ENCODE results near the gene SUSD4. TPM values are rescaled to one million over a fixed set of nuclear protein-coding genes. Genes with fewer than 3 reads are reported as not detected.
"Not testable (repeated sequence)": the region's sequence is repeated elsewhere in the genome, so short reads cannot be mapped to it uniquely, and the experiment has no call there.

Gene SUSD4, protein sequence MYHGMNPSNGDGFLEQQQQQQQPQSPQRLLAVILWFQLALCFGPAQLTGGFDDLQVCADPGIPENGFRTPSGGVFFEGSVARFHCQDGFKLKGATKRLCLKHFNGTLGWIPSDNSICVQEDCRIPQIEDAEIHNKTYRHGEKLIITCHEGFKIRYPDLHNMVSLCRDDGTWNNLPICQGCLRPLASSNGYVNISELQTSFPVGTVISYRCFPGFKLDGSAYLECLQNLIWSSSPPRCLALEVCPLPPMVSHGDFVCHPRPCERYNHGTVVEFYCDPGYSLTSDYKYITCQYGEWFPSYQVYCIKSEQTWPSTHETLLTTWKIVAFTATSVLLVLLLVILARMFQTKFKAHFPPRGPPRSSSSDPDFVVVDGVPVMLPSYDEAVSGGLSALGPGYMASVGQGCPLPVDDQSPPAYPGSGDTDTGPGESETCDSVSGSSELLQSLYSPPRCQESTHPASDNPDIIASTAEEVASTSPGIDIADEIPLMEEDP
- 0.05 and 0.17 TPM in 2 replicates for total RNA-seq

DNA sequence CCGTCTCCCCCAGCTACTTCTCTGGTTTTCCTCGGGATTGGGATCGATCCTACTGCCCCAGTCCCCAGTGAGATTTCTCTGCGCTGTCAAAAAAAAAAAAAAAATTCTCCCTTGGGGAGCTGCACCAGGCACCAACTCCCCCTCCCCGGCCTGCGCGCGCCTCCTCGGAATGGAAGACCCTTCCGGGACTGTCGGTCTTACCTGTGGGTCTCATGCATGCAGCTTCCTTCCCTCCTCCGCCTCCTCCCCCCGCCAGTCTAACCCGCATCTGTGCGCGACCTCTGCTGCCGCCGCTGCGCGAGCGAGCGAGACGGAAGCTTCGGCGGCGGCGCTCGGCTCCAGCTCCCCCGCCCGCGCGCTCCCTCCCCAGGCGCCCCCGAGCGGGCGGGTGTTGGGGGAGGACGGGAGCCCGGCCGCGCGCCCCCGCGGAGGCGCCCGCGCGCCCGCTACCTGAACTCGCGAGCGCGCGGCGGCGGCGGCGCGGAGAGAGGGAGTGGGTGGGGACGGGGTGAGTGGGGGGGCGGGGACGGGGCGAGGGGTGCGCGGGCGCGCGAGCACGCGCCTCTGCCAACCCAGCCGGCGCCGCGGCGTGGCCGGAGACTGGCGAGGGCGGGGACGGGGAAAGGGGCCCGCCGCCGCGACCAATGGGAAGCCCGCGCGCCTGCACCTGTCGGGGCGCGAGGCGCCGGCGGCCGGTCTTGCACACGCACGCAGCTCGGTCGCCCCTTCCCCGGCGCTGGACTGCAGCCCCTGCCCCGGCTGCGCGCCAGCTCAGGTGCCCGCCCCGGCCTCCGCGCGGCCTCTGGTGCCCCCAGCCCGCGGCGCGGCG is at the start of gene SUSD4:
Gene SUSD4 (minus strand): TSS at position 321 of the 829 bp plus-strand sequence. CDS start 751 bp downstream, outside the sequence.
- peak; percentile 15 for DNase-seq

DNA sequence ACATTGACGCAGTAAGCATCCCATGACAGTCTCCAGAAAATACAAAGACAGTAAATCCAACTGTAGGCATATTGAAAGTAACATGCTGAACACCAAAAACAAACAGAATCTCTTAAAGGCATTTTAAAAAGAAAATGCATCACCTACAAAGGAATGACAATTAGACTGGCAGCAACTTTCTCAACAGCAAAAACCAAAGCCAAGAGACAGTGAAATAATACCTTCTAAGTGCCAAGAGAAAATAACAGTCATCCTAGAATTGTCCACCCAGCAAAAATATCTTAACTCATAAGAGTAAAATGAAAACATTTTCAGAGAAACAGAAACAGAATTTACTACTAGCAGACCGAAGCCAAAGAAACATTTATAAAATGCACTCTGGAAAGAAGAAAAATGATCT is 49.2 kb upstream of the SUSD4 start:
- DNase-seq = no peak

DNA sequence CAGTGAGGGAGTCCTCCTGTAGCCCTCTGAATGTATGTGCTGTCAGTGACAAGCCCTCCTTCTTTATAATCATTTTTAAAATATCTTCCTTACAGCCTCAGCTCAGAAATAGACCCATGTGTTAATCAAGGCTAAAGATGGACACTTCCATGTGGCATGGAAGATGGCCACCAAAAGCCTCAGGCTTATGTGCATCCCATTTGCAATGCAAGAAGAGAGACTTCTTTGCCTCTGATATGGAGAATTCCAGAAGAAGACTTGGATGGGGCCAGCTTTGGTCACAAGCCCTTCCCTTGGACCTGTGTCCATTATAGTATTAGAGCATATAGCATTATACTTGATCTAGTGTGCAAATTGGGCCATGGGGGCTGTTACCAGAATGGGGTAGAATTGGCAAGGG is 47.7 kb upstream of the SUSD4 start:
- no peak for DNase-seq

DNA sequence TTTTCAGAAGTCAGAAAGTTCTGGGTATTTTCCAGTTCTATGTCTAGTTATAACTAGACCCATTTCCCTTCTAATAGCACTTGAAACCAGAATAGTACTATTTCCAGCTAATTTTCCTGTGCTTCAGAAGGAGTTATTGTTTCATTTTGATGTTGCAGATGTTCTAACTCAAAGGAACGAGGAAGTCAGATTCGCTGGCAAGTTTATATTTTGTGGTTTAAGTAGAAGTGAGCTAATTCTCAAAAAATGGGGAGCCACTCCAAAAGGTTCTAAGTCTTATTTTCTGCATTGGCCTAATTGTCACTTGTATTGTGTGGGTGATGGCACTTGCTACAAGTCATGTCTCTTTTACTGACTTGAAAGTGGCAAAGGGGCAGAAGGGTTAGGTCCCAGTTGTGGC is 47.3 kb upstream of the SUSD4 start:
- no peak for DNase-seq

DNA sequence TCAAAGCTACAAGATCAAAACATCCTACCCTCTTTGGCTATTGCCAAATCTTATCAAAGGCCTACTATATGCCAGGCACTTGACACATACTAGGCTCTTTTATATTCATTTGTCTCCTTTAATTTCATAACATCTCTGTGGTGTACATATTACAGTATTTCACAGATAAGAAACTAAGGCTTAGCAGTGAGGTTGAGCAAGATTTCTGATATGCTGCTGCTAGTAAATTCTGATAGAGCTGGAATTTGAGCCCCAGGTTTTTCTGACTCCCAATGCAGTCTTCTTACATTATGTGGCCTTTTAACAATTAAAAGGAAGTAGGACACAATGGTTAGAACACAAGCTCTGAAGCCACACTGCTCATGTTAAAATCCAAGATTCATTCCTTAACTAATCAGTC is 46.1 kb upstream of the SUSD4 start:
- DNase-seq = no peak

DNA sequence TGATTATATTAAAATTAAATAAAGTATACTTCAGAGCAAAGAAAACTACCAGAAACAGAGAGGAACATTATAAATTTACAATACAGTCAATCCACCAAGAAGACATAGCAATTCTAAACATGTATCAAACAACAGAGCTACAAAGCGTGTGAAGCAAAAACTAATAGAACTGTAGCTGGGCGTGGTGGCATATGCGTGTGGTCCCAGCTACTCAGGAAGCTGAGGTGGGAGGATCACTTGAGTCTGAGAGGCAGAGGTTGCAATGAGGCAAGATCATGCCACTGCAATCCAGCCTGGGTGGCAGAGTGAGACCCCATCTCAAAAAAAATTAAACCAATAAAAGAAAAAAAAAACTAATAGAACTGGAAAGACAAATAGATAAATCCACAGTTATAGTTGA is 41.5 kb upstream of the SUSD4 start:
- DNase-seq = no peak

DNA sequence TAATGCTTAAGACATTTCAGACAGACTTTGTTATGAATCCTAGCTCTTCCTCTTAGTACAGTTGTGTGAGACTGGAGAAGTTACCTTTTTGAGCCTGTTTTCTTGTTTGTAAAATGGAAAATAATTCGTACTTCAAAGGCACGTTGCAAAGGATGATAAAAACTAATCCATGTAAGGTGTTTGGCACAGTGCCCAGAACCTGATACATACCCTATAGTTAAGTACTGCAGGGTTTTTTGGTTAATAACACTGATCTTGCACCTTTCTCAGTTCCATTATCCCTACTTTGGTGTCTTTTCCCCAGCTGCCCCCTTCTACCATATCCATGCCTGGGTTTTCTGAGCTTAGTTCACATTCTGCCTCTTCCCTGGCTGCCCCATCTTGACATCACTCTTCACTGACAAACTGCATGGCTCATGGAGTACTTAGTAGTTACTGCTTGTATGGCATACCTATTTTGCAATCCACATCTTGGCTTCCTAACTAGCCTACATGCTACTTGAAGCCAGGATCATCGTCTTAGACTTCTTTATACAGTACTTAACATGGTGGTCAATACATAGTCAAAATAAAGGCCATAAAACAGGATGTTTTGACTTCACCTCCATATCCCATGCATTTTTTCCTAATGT is 39.3 kb upstream of the SUSD4 start:
- peak; percentile 8 for DNase-seq

DNA sequence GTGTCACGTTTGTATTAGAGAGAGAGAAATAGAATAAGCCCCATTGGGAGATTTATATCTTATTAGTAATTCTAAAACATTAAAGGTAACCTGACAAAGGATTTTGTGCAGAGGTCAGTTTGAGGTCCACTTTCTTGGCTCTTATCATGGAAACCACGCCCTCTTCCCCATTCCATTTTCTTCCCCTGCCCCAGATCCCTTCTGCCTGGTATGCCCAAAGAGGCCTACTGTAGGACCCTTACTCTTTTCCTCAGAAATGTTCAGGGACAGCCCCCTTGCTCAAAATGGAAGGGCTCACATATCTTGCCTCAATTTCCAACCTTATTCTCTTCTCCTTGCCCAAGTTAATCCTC is 38.8 kb upstream of the SUSD4 start:
- no peak for DNase-seq

DNA sequence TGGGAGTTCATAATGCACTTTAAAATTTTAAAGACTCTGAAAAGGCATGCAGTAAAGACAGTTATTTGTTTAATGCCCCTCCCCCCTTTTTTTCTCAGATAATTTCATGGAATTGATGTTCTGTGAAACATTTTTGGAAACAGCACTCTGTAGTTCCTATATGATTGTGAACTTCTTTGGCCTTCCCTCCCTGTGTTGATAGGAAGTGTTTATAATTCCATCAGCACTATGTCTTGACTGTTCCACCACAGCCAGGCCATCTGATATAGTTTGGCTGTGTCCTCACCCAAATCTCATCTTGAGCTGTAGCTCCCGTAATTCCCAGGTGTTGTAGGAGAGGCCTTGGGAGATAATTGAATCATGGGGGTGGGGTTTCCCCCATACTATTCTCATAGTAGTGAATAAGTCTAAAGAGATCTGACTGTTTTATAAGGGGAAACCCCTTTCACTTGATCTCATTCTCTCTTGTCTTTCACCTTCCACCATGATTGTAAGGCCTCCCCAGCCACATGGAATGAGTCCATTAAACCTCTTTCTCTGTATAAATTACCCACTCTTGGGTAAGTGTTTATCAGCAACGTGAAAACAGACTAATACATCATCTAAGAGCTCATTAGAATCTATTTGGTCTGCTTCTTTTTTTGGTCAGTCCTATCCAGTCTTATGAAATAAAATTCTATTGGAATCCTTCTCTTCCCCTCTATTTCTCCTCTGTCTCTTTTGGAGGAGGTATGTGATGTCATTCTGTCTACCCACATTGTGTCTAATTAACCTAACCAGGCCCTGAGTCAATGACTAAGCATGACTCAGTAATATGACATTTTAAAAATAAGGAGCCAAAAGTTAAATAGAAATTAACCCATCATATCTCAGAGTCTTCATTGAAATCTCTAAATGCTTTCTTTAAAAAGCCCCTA is 38.2 kb upstream of the SUSD4 start:
- peak; percentile 11 for DNase-seq

DNA sequence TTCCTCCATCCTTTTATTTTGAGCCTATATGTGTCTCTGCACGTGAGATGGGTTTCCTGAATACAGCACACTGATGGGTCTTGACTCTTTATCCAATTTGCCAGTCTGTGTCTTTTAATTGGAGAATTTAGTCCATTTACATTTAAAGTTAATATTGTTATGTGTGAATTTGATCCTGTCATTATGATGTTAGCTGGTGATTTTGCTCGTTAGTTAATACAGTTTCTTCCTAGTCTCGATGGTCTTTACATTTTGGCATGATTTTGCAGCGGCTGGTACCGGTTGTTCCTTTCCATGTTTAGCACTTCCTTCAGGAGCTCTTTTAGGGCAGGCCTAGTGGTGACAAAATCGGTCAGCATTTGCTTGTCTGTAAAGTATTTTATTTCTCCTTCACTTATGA is 35.4 kb upstream of the SUSD4 start:
- DNase-seq = not testable (repeated sequence)

DNA sequence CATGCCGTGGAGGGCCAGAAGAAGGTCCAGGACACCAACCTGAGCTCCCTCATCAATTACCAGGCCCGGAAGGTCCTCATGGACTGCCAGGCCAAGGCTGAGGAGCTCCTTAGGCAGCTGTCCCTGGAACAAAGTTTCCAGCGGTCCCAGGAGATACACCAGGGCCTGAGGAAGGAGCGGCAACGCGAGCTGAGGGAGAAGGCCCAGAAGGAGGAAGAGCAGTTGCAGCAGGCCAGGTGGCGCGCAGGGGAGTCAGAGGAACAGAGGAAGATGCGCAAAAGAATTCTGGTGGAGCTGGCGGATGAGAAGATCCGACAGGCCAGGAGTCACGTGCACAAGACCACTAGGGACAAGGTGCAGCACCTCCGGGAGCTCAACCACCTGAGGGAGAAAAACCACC is 30.7 kb upstream of the SUSD4 start:
- no peak for DNase-seq

DNA sequence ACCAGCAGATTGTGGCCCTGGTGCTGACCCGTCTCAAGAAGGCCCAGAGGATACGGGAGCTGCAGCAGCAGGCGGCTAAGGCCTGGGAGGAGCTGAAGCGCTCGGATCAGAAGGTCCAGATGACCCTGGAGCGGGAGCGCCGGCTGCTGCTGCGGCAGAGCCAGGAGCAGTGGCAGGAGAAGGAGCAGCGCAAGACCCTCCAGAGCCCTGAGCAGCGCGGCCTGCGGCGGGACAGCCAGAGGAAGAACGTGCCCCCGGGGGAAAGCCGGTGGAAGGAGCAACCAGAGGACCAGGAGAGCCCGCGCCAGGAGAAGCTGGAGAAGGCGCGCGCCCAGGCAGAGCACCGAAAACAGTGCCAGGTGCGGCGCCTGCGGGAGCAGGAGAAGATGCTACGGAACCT is 30.3 kb upstream of the SUSD4 start:
- no peak for DNase-seq

DNA sequence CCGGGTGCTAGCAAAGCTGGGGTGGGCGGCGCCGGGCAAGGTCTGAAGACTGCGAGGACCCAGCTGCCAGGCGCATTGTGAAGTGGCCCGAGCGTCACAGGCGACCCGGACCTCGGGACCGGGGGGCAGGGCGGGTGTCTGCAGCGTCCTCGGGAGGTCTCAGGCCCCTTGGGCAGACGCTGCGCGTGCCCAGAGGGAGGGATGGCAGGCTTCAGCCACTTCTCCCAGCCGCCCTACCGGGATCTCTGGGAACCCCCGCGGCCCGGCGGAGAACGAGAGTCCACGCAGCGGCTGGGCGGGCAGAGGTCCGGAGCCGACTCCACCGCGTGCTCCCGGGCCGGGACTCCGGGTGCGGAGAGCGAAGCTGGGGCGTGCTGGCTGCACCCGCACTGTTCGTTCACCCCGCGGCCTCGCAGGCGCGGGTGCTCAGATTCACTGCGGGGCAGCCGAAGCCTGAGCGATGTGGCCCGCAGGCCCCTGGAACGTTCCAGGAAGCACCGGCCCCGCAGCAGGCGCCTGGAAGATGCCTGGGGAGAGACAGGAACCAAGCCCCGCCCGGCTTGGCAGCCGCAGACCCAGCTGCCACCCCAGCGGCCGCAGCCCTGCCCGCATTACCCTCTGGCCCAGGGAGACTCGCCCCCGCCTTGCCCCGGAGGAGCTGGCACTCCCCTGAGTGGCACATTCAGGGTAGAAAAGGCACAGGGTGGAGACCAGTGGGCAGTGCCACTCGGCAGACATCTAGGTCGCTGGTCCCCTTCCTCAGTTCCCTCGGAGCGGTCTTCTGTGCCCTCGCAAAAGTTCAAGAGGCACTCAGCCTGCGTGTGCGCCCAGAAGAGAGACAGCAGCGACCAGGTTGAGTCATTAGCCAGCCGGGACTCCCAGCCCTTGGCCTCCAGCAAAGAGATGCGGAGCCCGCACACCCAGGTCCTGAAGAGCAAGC is 29.6 kb upstream of the SUSD4 start, which contains the start of gene CCDC185:
Gene CCDC185 (plus strand): TSS at position 141 of the 940 bp plus-strand sequence. CDS start 61 bp downstream, at position 202.
- no peak for DNase-seq

DNA sequence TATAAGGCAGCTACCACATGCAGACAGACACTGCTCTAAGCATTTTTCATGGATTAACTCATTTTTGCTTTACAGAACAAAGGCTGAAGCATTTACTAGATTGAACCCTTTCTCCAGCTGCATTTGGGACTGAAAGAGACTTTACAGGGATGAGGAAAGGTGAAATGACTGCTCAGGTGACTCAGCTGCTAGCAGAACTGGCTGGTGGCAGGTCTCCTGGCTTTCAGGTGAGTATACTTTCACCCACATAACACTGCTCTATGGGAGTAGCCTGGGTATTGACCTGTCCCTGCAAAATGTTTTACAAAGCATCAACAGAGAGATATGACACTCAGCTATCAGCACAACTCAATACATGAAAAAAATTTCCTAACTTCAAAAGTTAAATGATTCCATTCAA is 26.6 kb upstream of the SUSD4 start:
- no peak for DNase-seq

DNA sequence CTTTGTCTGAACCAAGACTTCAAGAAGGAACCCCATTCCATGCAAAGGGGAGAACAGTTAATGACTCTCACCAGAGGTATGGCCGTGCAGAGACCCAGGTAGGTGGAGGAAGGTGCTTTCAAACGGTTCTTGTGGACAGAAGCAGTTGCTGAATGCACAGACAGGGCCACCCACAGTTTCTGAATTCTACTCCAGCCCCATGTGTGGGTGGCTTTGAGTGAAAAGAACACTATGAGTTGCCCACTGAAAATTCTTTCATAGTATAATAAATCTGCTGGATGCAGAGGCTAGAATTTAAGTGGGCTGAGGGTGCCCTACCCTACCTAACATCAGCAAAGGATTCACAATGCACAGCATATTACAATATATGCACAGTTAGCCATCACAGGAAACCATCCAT is 22.0 kb upstream of the SUSD4 start:
- DNase-seq = no peak

DNA sequence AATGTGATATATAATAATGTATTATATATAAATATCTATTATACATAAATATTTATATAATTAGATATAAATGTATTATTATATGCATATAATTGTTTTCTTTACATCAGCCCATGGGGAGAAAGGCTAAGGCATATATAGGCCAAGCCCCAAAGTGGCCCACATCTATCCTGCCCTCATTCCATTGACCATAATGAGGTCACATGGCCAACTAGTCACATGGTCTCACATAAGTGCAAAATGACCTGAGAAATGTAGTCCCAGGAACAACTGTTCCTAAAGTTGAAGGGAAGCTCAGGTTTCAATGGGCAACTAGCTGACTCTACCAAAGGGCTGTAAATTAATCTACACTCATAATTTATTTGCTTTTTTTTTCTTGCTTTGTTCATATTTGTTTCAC is 14.8 kb upstream of the SUSD4 start:
- DNase-seq = no peak

DNA sequence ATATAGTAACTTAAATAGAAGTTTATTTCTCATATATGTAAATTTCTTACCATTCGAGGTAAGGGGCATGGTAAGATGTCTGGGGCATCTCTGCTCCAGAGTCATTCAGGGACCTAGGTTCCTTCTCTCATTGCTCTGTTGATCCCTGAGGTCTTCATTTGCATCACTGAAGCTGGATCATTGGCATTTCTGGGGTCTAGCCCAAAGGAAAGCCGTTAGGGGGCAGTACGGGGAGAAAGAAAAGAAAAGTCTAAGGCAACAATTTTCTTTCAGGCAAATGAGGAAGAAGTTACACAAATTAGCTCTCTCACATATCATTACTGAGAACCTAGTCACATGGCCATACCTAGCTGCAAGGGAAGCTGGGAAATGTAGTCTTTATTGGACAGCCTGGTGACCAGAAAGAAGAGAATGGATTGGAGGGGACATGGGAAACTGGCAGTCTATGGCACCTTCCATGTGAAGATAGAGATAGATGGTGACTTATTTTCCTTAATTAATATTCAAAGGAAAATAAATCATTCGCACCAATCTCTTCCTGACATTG is 10.2 kb upstream of the SUSD4 start:
- no peak for DNase-seq

DNA sequence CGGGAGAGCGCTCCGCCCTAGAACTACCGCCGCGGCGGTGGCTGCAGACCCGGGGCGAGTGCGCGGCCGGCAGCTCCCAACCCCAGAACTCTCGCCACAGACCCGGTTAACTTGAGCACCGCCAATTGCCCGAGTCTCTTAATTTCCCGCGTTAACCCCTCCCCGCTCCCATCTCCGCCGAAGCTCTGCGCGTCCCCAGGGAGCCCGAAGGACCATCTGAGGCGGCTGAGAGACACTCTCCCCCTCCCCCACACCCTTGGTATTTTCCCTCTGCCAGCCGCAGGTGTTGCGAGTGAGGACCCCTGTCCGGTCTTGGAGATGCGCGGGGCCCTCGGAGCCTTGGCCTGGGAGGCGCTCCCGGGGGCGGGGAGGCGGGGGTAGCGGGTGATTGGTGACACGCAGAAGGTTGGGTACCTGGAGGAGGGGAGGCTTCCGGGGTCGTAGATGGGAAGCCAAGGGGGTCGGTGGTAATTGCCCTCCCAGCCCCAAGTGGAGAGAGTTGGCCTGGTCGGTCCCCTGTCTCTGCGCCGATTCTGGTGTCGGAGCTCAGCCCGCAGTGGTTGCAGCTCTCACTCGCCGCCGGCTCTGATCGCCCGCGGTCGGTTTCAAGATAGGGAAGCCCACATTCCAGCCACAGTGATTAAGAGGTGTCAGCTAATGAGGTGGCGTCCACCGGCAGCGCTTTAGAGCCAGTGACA is 858 bp upstream of the SUSD4 start:
- no peak for DNase-seq

DNA sequence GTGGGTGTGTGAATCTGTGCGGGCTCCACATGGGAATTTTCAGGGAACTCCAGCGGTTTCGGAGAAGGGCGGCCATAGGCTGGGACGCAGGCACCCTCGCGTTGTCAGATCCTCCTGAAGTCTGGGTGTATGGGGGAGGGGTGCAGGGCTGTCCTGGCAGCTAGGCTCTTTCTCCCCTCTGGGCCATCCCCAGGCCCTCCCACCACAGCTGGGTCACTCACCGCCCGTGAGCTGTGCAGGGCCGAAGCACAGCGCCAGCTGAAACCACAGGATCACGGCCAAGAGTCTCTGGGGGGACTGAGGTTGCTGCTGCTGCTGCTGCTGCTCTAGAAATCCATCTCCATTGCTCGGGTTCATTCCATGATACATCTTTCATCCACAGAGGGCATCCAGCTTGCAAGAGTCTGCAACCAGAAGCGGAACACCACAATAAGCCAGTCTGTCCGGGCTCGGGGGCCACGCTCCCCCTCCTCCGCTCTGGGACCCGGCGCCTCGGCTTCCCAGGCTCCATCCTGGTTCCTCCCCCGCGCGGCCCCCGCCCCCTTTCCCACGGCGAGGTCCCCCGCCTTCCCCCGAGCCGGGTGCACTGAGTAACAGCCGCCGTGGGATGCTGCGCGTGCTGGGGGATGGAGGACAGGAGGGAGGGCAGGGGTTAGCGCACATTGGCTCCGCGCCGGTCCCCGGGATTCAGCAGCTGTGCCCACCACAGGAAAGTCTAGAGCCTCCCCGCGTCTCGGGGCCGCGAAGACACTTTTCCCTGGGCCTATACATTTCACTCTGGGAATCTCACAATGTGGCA is 720 bp downstream of the SUSD4 start:
- DNase-seq = no peak

All from dermis blood vessel endothelial cell (primary cell).